ENCODE results near the gene FNDC10.

DNA sequence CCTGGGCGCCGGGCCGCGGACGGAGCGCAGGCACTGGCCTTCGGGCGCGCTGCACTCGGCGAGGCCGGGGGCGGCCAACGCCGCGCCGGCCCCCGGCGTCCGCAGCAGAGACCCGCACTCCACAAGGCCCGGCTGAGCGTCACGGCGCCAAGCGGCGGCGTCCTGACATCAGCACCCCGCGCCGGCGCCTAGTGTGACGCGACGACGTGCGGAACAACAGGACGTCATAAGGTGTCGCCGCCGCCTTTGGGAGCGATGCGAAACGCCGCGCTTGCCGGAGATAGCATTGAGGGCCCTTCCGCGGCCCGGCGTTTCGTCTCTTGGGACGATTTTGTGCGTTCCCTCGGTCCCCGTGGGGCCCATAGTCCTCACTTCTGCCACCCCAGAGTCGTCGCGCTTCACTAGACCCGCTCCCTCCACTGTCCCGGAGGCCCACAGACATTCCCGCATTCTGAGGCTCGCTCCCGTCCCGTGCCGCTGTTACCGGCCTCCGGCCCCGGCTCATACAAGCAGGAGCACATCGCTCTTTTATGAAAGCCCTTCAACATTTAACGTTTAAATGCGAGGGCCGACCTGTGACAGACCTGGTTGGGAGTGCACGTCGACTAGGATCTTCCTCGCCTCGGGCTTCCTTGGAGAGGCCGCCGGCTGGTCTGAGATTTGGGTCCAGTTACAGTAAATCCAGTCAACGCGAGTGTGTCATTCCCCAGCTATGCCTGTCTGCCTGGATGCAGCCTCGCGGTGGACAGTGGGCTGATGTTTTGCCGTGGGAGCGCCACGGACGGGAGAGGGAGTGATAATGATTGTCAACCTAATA is 25.0 kb downstream of the FNDC10 start, which contains the start of gene SSU72:
- TF ChIP-seq, protein P1, sequence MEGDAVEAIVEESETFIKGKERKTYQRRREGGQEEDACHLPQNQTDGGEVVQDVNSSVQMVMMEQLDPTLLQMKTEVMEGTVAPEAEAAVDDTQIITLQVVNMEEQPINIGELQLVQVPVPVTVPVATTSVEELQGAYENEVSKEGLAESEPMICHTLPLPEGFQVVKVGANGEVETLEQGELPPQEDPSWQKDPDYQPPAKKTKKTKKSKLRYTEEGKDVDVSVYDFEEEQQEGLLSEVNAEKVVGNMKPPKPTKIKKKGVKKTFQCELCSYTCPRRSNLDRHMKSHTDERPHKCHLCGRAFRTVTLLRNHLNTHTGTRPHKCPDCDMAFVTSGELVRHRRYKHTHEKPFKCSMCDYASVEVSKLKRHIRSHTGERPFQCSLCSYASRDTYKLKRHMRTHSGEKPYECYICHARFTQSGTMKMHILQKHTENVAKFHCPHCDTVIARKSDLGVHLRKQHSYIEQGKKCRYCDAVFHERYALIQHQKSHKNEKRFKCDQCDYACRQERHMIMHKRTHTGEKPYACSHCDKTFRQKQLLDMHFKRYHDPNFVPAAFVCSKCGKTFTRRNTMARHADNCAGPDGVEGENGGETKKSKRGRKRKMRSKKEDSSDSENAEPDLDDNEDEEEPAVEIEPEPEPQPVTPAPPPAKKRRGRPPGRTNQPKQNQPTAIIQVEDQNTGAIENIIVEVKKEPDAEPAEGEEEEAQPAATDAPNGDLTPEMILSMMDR (IDR thresholded peaks at IDR 0.05; ENCODE audit: low read depth, low read length), result no peak
- peak; percentile 76 for TF ChIP-seq POLR2A (IDR thresholded peaks at IDR 0.05; ENCODE audit: extremely low read depth, insufficient read length)
- no peak for TF ChIP-seq MAX (IDR thresholded peaks at IDR 0.05; ENCODE audit: low read depth, low read length)
- TF ChIP-seq MYC (IDR thresholded peaks at IDR 0.05; ENCODE audit: low read depth, low read length), result no peak; the same call in 1 of the 2 replicates

Data from NB4 (cell line).